ENCODE results near the gene NTNG1.

NTNG1 gene

GRCh38 chr1:107413951-107414350 lies 273.1 kb downstream of the NTNG1 start:
- POLR2A ChIA-PET, result no interaction called here
- no peak for DNase-seq (ENCODE audit: extremely low spot score)
- CTCF ChIA-PET, result no interaction called here
- TF ChIP-seq BHLHE40 (IDR thresholded peaks at IDR 0.05; ENCODE audit: borderline replicate concordance), result no peak
- no peak for TF ChIP-seq CTBP1 (IDR thresholded peaks at IDR 0.05; ENCODE audit: borderline replicate concordance)
- no peak for TF ChIP-seq PKNOX1 (IDR thresholded peaks at IDR 0.05)
- TF ChIP-seq HDGF (IDR thresholded peaks at IDR 0.05; ENCODE audit: borderline replicate concordance), result no peak
- TF ChIP-seq ARNT (IDR thresholded peaks at IDR 0.05), result no peak
- no peak for TF ChIP-seq FOXK2 (IDR thresholded peaks at IDR 0.05)
- no peak for TF ChIP-seq FOXA1 (IDR thresholded peaks at IDR 0.05)
- TF ChIP-seq NFRKB (IDR thresholded peaks at IDR 0.05), result no peak
- TF ChIP-seq ELF4 (IDR thresholded peaks at IDR 0.05), result no peak
- TF ChIP-seq L3MBTL2 (conservative IDR thresholded peaks at IDR 0.05), result no peak
- no peak for TF ChIP-seq SP1 (IDR thresholded peaks at IDR 0.05)
- TF ChIP-seq FOXM1 (IDR thresholded peaks at IDR 0.05; ENCODE audit: borderline replicate concordance), result no peak
- TF ChIP-seq TARDBP (IDR thresholded peaks at IDR 0.05), result no peak
- TF ChIP-seq SUZ12 (IDR thresholded peaks at IDR 0.05), result no peak
- no peak for TF ChIP-seq LEF1 (IDR thresholded peaks at IDR 0.05; ENCODE audit: borderline replicate concordance)
- no peak for TF ChIP-seq ZNF384 (IDR thresholded peaks at IDR 0.05)

- ChIA-PET CTCF (no interaction called here), POLR2A (no interaction called here)
- no peak for DNase-seq (ENCODE audit: extremely low spot score)
- TF ChIP-seq LEF1 (IDR thresholded peaks at IDR 0.05; ENCODE audit: borderline replicate concordance) (no peak), ZNF384 (IDR thresholded peaks at IDR 0.05) (no peak), BHLHE40 (IDR thresholded peaks at IDR 0.05; ENCODE audit: borderline replicate concordance) (no peak), TARDBP (IDR thresholded peaks at IDR 0.05) (no peak), FOXM1 (IDR thresholded peaks at IDR 0.05; ENCODE audit: borderline replicate concordance) (no peak), NFRKB (IDR thresholded peaks at IDR 0.05) (no peak), ELF4 (IDR thresholded peaks at IDR 0.05) (no peak), SP1 (IDR thresholded peaks at IDR 0.05) (no peak), ARNT (IDR thresholded peaks at IDR 0.05) (no peak), FOXA1 (IDR thresholded peaks at IDR 0.05) (no peak), SUZ12 (IDR thresholded peaks at IDR 0.05) (no peak), HDGF (IDR thresholded peaks at IDR 0.05; ENCODE audit: borderline replicate concordance) (no peak)
Measured at GRCh38 chr1:107414550-107414949, 273.7 kb downstream of the NTNG1 start.

- TF ChIP-seq HDGF (IDR thresholded peaks at IDR 0.05; ENCODE audit: borderline replicate concordance), result no peak
- no peak for TF ChIP-seq NFRKB (IDR thresholded peaks at IDR 0.05)
- no peak for TF ChIP-seq ARNT (IDR thresholded peaks at IDR 0.05)
- no peak for TF ChIP-seq FOXA1 (IDR thresholded peaks at IDR 0.05)
- TF ChIP-seq SP1 (IDR thresholded peaks at IDR 0.05), result no peak
- no peak for TF ChIP-seq CTBP1 (IDR thresholded peaks at IDR 0.05; ENCODE audit: borderline replicate concordance)
- TF ChIP-seq ZNF384 (IDR thresholded peaks at IDR 0.05), result no peak
- TF ChIP-seq FOXM1 (IDR thresholded peaks at IDR 0.05; ENCODE audit: borderline replicate concordance), result no peak
- no peak for TF ChIP-seq TARDBP (IDR thresholded peaks at IDR 0.05)
- no peak for TF ChIP-seq LEF1 (IDR thresholded peaks at IDR 0.05; ENCODE audit: borderline replicate concordance)
- TF ChIP-seq FOXK2 (IDR thresholded peaks at IDR 0.05), result no peak
- TF ChIP-seq BHLHE40 (IDR thresholded peaks at IDR 0.05; ENCODE audit: borderline replicate concordance), result no peak
- no peak for TF ChIP-seq SUZ12 (IDR thresholded peaks at IDR 0.05)
- no peak for TF ChIP-seq L3MBTL2 (conservative IDR thresholded peaks at IDR 0.05)
- TF ChIP-seq PKNOX1 (IDR thresholded peaks at IDR 0.05), result no peak
- TF ChIP-seq ELF4 (IDR thresholded peaks at IDR 0.05), result no peak
- DNase-seq (ENCODE audit: extremely low spot score), result no peak
- ChIA-PET CTCF (no interaction called here), POLR2A (no interaction called here)
Measured at GRCh38 chr1:107415241-107415640, 274.4 kb downstream of the NTNG1 start.

GRCh38 chr1:107419003-107419402 lies 278.2 kb downstream of the NTNG1 start:
- no peak for DNase-seq (ENCODE audit: extremely low spot score)
- ChIA-PET POLR2A (no interaction called here), CTCF (no interaction called here)
- TF ChIP-seq TARDBP (IDR thresholded peaks at IDR 0.05) (no peak), NFRKB (IDR thresholded peaks at IDR 0.05) (no peak), ELF4 (IDR thresholded peaks at IDR 0.05) (no peak), PKNOX1 (IDR thresholded peaks at IDR 0.05) (no peak)

GRCh38 chr1:107422901-107423300 lies 282.1 kb downstream of the NTNG1 start:
- ChIA-PET CTCF (no interaction called here), POLR2A (no interaction called here)
- no peak for DNase-seq (ENCODE audit: extremely low spot score)
- TF ChIP-seq NFRKB (IDR thresholded peaks at IDR 0.05) (no peak), FOXA1 (IDR thresholded peaks at IDR 0.05) (no peak), BHLHE40 (IDR thresholded peaks at IDR 0.05; ENCODE audit: borderline replicate concordance) (no peak), SP1 (IDR thresholded peaks at IDR 0.05) (no peak)

GRCh38 chr1:107430540-107431228 lies 289.8 kb downstream of the NTNG1 start:
- DNase-seq (ENCODE audit: extremely low spot score), result peak; percentile 69
- TF ChIP-seq L3MBTL2 (conservative IDR thresholded peaks at IDR 0.05) (no peak), CTBP1 (IDR thresholded peaks at IDR 0.05; ENCODE audit: borderline replicate concordance) (no peak), PKNOX1 (IDR thresholded peaks at IDR 0.05) (no peak), ZNF384 (IDR thresholded peaks at IDR 0.05) (no peak), NFRKB (IDR thresholded peaks at IDR 0.05) (no peak), BHLHE40 (IDR thresholded peaks at IDR 0.05; ENCODE audit: borderline replicate concordance) (no peak), SUZ12 (IDR thresholded peaks at IDR 0.05) (no peak), ELF4 (IDR thresholded peaks at IDR 0.05) (no peak), SP1 (IDR thresholded peaks at IDR 0.05) (no peak), FOXA1 (IDR thresholded peaks at IDR 0.05) (no peak), TARDBP (IDR thresholded peaks at IDR 0.05) (no peak), FOXK2 (IDR thresholded peaks at IDR 0.05) (no peak)
- POLR2A ChIA-PET, result no interaction called here
- CTCF ChIA-PET, result interaction anchor here (0.5 to 4.7 kb wide), 10 partner anchors 9 to 332 kb away, joined by 3 to 30 read pairs (median 4); no protein-coding TSS in a partner anchor

Data from HEK293T (cell line).